ENCODE results near the gene OGFOD3.

The OGFOD3 gene

DNA sequence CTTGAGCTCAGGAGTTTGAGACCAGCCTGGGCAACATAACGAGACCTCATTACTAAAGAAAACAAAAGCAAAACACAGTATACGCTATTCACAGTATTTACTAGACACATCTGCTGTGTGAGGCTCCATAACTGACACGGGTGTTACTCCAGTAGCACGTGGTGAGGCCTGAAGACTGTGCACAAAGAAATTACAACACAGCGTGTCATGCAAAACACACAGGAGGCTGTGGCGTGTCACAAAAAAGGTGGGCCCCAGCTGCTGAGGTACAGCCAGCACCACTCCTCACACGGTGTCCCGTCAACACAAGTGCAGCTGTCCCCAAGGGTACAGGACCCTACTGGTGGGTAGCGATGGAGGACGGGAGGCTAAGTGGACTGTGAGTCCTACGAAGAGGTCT is 29.5 kb upstream of the OGFOD3 start:
- FAIRE-seq (no peak), DNase-seq (ENCODE audit: insufficient read length, low spot score) (no peak)
- TF ChIP-seq SPI1 (IDR thresholded peaks at IDR 0.05; ENCODE audit: low read depth, low read length) (no peak), PAX5 (IDR thresholded peaks at IDR 0.05; ENCODE audit: insufficient read depth, low read length, severe bottlenecking) (no peak), POLR2AphosphoS5 (IDR thresholded peaks at IDR 0.05; ENCODE audit: low read depth, low read length) (no peak), POLR2A (IDR thresholded peaks at IDR 0.05; ENCODE audit: low read depth, low read length) (no peak), TAF1 (IDR thresholded peaks at IDR 0.05; ENCODE audit: low read depth, low read length) (no peak), POU2F2 (IDR thresholded peaks at IDR 0.05; ENCODE audit: low read depth, low read length) (no peak)

DNA sequence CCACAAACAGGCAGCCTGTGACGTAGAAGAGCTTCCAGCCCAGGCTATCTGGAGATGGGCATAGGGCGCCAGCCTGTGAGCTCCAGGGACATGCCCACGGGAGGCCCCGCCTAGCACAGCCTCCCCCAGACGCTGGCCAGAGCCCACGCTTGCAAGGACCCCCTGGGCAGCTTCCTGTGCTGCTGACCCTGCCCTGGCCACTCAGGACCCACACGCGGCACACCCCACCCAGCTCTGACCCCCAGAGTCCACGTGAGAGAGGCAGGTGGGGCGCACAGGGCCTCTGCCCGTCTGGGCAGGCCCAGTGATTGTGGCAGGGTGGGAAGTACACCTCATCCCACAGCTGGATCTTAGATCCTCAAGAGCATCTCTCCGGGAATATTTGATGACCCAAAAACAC is 28.3 kb upstream of the OGFOD3 start:
- DNase-seq (ENCODE audit: insufficient read length, low spot score) = no peak
- no peak for TF ChIP-seq POLR2A (IDR thresholded peaks at IDR 0.05; ENCODE audit: low read depth, low read length)
- TF ChIP-seq POLR2AphosphoS5 (IDR thresholded peaks at IDR 0.05; ENCODE audit: low read depth, low read length) = no peak
- TF ChIP-seq PAX5 (IDR thresholded peaks at IDR 0.05; ENCODE audit: insufficient read depth, low read length, severe bottlenecking) = no peak
- no peak for TF ChIP-seq TAF1 (IDR thresholded peaks at IDR 0.05; ENCODE audit: low read depth, low read length)
- no peak for TF ChIP-seq SPI1 (IDR thresholded peaks at IDR 0.05; ENCODE audit: low read depth, low read length)
- no peak for TF ChIP-seq POU2F2 (IDR thresholded peaks at IDR 0.05; ENCODE audit: low read depth, low read length)
- no peak for FAIRE-seq

DNA sequence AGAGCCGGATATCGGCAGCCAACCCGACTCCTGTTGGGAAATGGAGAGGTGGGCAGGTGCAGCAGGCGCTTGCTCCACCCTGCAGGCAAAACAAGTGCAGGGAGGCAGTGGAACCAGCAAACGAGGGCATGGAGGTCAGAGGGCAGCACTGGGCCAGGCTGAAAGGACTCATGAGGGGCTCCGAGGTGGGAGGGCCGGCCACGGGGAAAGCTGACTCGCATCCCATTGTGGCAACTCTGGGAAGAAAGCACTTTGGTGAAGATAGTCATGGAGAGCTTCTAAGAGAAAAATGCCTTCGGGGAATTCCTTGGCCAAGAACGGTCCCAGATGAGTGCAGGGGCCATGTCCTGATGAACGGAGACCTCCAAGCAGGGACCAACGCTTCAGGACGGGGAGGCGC is 27.7 kb upstream of the OGFOD3 start:
- DNase-seq (ENCODE audit: insufficient read length, low spot score) (no peak), FAIRE-seq (no peak)
- TF ChIP-seq POU2F2 (IDR thresholded peaks at IDR 0.05; ENCODE audit: low read depth, low read length) (no peak), SPI1 (IDR thresholded peaks at IDR 0.05; ENCODE audit: low read depth, low read length) (no peak), POLR2AphosphoS5 (IDR thresholded peaks at IDR 0.05; ENCODE audit: low read depth, low read length) (no peak), PAX5 (IDR thresholded peaks at IDR 0.05; ENCODE audit: insufficient read depth, low read length, severe bottlenecking) (no peak), POLR2A (IDR thresholded peaks at IDR 0.05; ENCODE audit: low read depth, low read length) (no peak), TAF1 (IDR thresholded peaks at IDR 0.05; ENCODE audit: low read depth, low read length) (no peak)

DNA sequence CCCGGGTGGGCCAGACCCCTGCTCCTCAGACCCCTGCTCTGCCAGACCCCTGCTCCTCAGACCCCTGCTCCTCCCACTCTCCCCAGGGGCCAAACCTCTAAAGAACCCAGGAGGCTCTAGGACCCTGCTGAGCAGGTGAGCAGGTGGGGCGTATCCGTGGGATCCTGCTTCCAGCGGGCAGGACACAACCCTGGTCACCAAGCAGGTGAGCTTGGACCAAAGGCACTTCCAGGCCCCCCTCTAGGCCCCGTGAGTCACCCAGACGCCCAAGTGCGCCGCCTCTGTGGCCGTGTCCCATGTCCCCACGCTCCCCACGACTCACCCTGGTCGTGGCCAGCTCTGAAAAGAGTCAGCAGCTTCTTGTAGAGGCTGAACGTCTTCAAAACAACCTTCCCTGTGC is 27.2 kb upstream of the OGFOD3 start:
- TF ChIP-seq TAF1 (IDR thresholded peaks at IDR 0.05; ENCODE audit: low read depth, low read length) (no peak), POLR2AphosphoS5 (IDR thresholded peaks at IDR 0.05; ENCODE audit: low read depth, low read length) (no peak), PAX5 (IDR thresholded peaks at IDR 0.05; ENCODE audit: insufficient read depth, low read length, severe bottlenecking) (no peak), POLR2A (IDR thresholded peaks at IDR 0.05; ENCODE audit: low read depth, low read length) (no peak), SPI1 (IDR thresholded peaks at IDR 0.05; ENCODE audit: low read depth, low read length) (no peak), POU2F2 (IDR thresholded peaks at IDR 0.05; ENCODE audit: low read depth, low read length) (no peak)
- no peak for FAIRE-seq
- no peak for DNase-seq (ENCODE audit: insufficient read length, low spot score)

DNA sequence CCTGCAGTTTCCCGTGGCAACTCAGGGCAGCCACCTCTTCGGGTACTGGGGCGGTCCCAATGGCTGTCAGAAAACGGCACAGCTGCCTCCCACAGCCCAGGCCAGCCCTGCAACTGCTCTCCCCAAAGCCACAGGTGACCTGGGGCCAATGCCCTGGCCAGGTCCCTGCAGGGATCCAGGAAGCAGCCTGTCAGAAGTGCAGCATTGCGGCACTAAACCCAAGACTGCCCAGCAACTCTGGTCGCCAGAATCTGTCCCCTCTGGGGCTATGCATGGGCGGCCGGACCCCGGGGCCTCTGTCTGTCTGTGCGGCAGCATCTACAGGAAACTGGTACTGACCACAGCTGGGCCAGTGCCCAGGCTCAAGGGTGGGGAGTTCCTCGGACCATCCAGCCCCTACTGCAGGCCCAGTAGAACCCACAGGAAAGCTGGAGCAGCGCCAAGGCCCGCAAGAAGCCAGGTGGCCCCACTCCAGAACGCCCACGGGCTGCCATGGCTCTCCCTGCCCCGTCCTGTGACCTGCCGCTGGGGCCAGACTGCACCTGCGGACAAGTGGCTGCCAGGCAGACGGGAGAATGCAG is 26.6 kb upstream of the OGFOD3 start:
- TF ChIP-seq TAF1 (IDR thresholded peaks at IDR 0.05; ENCODE audit: low read depth, low read length) (no peak), POLR2AphosphoS5 (IDR thresholded peaks at IDR 0.05; ENCODE audit: low read depth, low read length) (no peak), SPI1 (IDR thresholded peaks at IDR 0.05; ENCODE audit: low read depth, low read length) (no peak), POLR2A (IDR thresholded peaks at IDR 0.05; ENCODE audit: low read depth, low read length) (no peak), POU2F2 (IDR thresholded peaks at IDR 0.05; ENCODE audit: low read depth, low read length) (0 out of 2 replicates have a peak, but pooled peaks have one; percentile 11)
- no peak for DNase-seq (ENCODE audit: insufficient read length, low spot score)
- no peak for FAIRE-seq

DNA sequence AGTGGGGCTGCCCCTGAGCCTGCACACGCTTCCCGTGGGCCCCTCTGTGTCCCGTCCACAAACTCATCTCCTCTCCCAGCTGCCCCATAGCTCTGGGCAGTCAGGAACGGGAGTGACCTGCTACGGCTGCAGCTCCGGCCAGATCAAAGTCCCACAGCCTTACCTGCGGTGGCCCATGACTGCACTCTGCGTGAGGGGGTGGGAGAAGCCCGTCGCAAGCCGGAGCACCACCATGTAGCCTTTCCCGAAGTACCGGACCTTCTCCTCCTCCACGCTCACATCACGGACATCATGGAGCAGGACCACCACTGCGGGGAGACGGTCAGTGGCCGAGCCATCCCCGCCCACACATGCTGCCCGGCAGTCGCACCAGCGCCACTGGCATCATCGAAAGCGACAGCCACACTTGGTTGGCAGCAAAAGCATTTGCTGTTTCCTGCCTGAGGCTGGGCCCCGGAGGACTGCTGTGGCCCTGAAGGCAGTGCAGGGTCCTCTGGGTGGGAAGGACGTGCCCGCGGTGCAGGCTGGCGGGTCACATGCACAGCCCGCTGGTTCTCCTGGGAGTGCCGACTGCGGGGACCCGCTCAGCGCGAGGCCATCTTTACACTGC is 26.0 kb upstream of the OGFOD3 start:
- TF ChIP-seq PAX5 (IDR thresholded peaks at IDR 0.05; ENCODE audit: insufficient read depth, low read length, severe bottlenecking) (no peak), TAF1 (IDR thresholded peaks at IDR 0.05; ENCODE audit: low read depth, low read length) (no peak), POU2F2 (IDR thresholded peaks at IDR 0.05; ENCODE audit: low read depth, low read length) (no peak), SPI1 (IDR thresholded peaks at IDR 0.05; ENCODE audit: low read depth, low read length) (no peak), POLR2AphosphoS5 (IDR thresholded peaks at IDR 0.05; ENCODE audit: low read depth, low read length) (no peak), POLR2A (IDR thresholded peaks at IDR 0.05; ENCODE audit: low read depth, low read length) (no peak)
- DNase-seq (ENCODE audit: insufficient read length, low spot score) (no peak), FAIRE-seq (no peak)

DNA sequence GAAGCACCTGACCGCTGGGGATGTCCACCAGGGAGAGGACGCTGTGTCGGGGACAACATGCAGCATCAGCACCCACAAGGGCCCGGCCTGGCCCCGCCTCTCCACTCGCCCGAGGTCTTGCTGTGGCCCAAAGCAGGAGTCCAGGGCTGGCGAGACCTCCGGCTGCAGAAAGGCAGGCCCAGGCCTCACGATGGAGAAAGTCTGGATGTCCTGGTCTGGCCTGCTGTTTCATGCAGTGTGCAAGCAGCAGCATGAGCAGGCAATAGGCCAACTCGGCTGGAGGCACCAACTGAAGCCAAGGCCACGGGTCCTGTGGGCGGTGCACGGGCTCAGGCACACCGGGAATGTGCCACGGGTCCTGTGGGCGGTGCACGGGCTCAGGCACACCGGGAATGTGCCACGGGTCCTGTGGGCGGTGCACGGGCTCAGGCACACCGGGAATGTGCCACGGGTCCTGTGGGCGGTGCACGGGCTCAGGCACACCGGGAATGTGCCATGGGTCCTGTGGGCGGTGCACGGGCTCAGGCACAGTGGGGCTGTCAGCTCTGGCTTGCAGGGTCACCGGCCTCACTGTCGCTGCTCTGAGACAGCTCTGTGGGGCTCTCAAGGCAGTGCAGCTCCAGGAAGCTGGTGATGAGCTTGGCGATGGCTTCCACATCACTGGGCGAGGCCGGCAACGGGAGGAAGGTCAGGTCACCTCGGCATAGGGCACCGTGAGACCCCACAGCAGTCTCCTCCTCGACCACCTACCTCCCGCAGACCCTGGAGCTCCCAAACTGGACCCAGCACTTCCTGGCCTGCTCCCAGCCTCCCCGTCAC is 25.3 kb upstream of the OGFOD3 start:
- DNase-seq (ENCODE audit: insufficient read length, low spot score) (no peak), FAIRE-seq (no peak)
- TF ChIP-seq TAF1 (IDR thresholded peaks at IDR 0.05; ENCODE audit: low read depth, low read length) (no peak), PAX5 (IDR thresholded peaks at IDR 0.05; ENCODE audit: insufficient read depth, low read length, severe bottlenecking) (no peak), SPI1 (IDR thresholded peaks at IDR 0.05; ENCODE audit: low read depth, low read length) (no peak), POLR2AphosphoS5 (IDR thresholded peaks at IDR 0.05; ENCODE audit: low read depth, low read length) (no peak; the same call in 1 of the 2 replicates), POU2F2 (IDR thresholded peaks at IDR 0.05; ENCODE audit: low read depth, low read length) (no peak), POLR2A (IDR thresholded peaks at IDR 0.05; ENCODE audit: low read depth, low read length) (no peak)

DNA sequence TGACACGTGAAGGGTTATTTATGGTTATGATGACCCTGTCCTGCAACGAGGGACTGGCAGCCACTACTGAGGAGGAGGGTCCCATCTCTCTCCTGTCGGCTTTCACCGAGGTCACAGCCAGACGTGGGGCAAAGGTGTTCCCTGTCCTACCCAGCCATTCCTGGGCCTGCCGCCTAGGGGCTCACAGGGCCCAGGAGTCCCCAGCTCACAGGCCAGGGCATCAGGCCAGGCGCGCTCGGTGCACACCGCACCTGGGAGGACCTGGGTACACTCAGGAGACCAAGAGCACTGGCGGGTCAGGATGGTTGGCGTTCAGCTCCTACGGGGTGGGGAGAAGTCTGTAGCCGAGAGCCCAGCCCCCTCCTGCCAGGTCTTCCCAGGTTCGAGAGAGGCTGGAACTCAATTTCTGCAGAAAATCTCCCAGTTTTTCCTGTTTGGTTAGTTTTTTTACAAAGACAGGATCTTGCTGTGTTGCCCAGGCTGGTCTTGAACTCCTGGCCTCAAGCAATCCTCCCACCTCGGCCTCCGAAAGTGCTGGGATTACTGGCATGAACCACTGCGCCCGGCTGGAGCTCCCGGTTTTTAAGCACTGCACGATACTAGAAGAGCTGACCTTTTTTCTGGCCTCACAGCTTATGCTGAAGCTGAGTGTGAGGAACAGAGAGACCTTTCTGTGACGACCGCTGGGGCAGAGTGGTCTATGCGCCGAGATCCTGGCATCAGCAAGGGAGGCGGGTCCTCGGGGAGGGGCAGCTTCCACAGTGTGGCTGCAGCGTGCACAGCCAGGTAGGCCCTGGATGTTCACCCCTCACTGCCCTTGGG is 24.5 kb upstream of the OGFOD3 start:
- DNase-seq (ENCODE audit: insufficient read length, low spot score) (no peak), FAIRE-seq (no peak)
- TF ChIP-seq POLR2A (IDR thresholded peaks at IDR 0.05; ENCODE audit: low read depth, low read length) (no peak), POLR2AphosphoS5 (IDR thresholded peaks at IDR 0.05; ENCODE audit: low read depth, low read length) (no peak), TAF1 (IDR thresholded peaks at IDR 0.05; ENCODE audit: low read depth, low read length) (no peak), SPI1 (IDR thresholded peaks at IDR 0.05; ENCODE audit: low read depth, low read length) (no peak), PAX5 (IDR thresholded peaks at IDR 0.05; ENCODE audit: insufficient read depth, low read length, severe bottlenecking) (no peak), POU2F2 (IDR thresholded peaks at IDR 0.05; ENCODE audit: low read depth, low read length) (no peak)

All from GM12891 (cell line).